NCI-H2029 (cell line): ENCODE measurements around the gene STIM1.
"Not testable (repeated sequence)": the region's sequence is repeated elsewhere in the genome, so short reads cannot be mapped to it uniquely, and the experiment has no call there.

Experiments used
- DNase-seq: peaks from one replicate; lab custom pipeline; 2025; lab: John Stamatoyannopoulos, UW

The STIM1 gene

DNA sequence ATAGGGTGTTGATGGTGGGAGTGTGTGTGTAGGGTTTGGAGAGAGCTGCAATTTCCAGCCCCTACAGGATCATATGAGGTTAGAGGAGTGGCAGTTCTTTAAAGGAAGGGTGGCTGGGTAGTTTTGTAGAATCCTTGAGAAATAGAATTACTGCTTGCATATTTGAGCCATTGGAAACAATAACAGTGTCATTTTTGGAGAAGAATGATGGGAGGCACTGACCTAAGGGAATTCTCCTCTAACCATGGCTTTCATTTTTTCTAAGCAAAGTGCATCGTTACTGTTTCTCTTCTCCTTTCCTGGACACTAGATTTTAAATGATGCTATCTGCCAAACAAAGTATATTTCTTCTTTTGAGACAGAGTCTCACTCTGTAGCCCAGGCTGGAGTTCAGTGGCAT is 172.3 kb downstream of the STIM1 start:
- no peak for DNase-seq

DNA sequence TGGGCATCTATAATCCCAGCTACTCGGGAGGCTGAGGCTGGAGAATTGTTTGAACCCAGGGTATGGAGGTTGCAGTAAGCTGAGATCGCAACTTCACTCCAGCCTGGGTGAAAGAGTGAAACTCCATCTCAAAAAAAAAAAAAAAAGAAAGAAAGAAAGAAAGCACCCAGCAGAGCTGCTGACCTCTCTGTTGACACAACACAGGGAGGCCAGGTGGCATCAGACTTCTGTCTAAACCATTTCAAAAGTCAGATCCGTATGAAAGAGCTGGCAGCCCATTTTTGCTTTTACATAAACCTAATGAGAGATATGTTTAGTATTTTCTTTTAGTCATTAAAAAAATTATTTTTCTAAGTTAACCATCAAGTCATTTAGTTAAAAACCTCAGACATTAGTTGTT is 174.7 kb downstream of the STIM1 start:
- DNase-seq, result no peak

- DNase-seq, result peak; percentile 56
These were observed 176.6 kb downstream of the STIM1 start for GRCh38 chr11:4032097-4032496.

GRCh38 chr11:4035985-4036384 is 180.5 kb downstream of the STIM1 start:
- no peak for DNase-seq

DNA sequence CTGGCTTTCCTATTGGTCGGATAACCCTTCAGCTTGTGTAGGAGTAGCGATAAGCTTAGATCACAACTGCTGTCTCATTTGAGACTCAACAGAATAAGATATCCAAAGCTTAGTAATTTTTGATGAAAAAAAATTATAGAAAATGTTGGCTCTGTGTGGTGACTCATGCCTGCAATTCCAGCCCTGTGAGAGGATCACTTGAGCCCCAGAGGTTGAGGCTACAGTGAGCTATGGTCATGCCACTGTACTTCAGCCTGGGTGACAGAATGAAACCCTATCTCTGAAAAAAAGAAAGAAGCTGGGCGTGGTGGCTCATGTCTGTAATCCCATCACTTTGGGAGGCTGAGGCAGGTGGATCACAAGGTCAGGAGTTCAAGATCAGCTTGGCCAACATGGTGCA is 183.5 kb downstream of the STIM1 start:
- no peak for DNase-seq

- DNase-seq, result no peak
These were observed 185.0 kb downstream of the STIM1 start for GRCh38 chr11:4040461-4040860.

DNA sequence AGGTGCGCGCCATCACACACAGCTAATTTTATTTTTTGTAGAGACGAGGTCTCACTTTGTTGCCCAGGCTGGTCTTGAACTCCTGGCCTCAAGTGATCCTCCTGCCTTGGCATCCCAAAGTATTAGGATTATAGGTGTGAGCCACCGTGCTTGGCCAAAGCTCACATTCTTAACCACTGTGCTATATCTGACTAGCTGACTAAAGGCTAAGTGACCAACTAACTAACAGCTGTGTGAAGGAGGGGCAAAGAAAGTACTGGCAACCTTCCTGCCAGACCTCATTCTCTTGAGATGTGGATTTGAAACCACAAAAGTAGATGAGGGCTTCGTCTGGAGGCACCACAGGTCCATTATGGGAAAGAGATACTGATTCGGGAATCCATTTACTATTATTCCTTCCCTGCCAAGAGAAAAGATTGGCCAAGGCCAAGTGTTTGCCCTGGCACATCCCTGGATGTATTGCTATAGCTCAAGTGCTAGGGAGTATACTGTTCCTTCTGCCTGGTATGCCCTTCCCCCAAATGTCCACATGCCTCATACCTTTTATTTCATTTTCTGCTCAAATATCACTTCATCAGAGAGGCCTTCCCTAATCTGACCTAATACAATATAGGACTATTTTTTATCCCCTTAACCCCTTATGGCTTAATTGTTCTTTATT is 186.4 kb downstream of the STIM1 start:
- peak; percentile 70 for DNase-seq

DNA sequence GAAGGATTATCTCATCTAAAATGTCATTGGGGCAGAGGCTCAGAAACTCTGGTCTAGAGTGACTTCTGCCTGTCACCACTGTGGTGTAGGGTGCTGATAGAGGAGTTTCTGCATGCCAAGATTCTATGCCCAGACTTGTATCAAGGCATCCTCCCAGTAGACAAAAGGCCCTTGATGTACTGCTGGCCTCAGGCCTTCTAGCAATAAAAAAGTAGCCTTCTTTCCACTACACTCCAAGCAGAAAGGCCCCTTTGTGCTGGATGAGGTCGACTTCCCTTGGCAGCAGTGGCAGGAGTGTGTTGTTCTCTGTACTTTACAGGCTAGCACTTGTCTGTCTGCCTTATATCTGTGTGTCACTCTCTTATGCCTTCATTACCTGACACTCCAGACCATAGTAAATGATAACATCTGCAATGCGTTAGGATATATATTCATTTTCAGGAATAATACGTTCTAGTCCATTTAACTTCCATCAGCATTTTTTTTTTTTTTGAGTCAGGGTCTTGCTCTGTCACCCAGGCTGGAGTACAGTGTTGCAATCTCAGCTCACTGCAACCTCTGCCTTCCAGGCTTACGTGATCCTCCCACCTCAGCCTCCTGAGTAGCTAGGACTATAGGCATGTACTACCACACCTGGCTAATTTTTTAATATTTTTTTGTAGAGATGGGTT is 189.6 kb downstream of the STIM1 start:
- DNase-seq, result no peak

DNA sequence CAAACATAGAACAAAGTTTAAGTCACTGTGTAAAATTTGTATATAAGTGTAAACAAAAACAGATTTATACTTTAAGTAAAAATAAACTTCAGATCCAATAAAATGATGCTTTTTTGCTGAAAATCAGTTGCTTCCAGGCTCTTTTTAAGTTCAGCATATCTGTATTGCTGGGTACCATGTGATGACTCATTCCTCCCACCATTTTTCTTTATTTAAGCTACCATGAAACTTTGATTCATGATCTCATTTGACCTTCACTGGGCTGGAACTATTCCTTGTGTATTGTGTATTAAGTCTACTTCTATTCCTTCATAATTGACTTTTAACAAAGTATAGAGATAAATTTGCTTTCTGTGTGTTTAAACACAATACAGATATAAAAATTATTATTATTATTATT is 192.9 kb downstream of the STIM1 start:
- DNase-seq, result no peak

- DNase-seq, result no peak
These were observed 193.5 kb downstream of the STIM1 start for GRCh38 chr11:4049006-4049405.

DNA sequence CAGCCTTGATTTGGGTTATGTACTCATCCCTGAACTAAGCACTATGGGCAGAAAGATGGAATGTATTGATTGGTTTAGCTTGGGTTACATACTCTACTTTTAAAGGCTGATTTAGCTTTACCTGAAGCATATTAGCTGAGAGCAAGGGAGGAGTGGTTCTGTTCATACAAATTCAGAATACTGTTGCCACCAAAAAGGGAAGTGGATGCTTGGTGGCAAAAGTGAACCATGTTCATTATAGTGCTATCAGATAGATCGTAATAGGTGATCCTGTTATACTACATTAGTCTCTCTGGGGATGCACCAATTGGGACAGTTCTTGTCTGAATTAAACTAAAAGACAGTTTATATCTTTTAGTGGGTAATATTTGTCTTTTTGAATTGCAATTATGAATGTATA is 194.7 kb downstream of the STIM1 start:
- DNase-seq, result no peak

DNA sequence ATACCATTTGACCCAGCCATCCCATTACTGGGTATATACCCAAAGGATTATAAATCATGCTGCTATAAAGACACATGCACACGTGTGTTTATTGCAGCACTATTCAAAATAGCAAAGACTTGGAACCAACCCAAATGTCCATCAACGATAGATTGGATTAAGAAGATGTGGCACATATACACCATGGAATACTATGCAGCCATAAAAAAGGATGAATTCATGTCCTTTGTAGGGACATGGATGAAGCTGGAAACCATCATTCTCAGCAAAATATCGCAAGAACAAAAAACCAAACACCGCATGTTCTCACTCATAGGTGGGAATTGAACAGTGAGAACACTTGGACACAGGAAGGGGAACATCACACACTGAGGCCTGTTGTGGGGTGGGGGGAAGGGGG is 197.7 kb downstream of the STIM1 start:
- not testable (repeated sequence) for DNase-seq

GRCh38 chr11:4054643-4055042 is 199.2 kb downstream of the STIM1 start:
- no peak for DNase-seq

DNA sequence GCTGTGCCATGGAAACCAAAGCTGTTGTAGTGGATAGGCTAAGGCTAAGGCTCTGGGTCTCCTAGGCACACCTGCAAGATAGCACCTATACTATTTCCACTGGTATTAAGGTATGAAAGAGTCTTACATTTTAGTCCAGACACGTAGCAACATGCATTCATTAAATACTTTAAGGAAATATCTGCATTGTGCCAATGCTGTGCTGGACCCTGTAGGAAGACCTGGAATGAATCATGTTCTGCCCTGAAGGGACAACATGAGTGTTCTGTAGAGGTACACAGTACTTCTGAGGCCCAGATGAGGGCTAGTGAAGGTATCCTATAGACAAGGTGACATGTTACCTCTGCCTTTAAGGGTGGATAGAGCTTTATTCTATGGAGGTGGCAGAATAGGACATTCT is 204.0 kb downstream of the STIM1 start:
- DNase-seq, result no peak

GRCh38 chr11:4060182-4060923 is 204.9 kb downstream of the STIM1 start:
- DNase-seq, result no peak

- no peak for DNase-seq
These were observed 206.2 kb downstream of the STIM1 start for GRCh38 chr11:4061700-4062099.

GRCh38 chr11:4063348-4063747 is 207.9 kb downstream of the STIM1 start:
- DNase-seq, result no peak

DNA sequence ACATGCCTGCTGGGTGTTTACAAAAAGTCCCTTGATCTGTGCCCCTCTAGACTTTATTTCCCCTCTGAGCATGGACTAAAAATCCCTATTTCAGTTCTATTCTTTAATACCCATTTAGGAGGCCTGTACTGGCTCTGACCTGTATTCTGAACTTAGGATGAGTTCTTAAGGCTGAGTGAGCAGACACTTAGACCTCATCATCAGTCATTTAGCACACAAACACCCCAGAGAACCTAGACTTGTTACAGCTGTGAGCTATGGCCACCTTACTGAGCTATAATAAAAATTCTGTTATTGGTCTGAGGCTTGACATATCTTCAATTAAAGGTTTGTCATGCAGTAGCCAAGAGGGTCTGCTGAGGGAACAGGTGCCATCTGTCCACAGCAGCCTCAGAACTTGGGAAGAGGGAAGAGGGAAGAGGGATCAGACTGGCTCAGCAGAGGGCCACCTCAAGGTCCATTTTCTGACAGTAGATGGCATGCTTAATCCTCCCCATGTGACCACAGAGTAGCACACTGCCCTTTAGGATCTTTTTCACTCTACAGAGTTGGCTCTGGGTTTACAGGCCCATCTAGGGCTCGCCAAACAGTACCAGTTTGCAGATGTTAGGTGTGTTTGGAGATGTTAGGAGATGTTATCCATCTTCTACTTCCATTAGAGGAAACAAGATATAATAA is 209.0 kb downstream of the STIM1 start:
- no peak for DNase-seq

GRCh38 chr11:4065086-4065485 is 209.6 kb downstream of the STIM1 start:
- DNase-seq, result no peak

DNA sequence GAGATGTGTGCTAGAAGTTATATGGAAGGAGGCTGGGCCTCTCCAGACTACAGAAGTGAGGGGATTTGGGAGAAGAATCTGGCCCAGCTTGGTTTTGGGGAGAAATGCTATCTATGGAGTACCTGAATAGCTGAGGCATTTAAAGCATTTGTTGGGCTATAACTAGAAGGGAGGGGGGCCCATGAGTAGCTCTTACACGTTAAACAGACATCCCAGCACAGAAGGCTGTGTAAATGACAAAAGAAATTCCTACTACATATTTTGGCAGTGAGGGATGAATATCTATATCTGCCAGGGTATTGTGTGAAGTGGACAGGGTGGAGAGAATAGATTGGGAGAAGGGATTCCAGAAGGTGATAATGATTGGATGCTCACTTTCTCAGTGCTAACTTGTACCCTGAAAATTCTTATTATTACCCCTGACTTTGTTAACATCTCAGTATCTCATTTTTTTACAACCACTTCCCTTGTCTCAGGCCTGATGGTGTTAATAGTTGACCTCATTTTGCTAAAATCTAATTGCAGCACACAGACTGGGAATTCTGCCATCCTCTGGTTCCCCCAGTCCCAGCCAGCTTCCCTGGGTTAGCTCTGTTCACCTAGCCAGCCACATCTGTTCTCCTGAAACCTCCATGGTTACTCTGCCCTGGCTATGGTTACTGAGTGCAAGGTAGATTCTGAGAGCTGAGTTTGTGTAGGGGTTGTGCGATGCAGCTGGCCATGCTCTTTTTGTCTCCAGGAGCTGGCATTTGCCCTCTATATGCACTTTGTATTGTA is 210.3 kb downstream of the STIM1 start:
- no peak for DNase-seq

DNA sequence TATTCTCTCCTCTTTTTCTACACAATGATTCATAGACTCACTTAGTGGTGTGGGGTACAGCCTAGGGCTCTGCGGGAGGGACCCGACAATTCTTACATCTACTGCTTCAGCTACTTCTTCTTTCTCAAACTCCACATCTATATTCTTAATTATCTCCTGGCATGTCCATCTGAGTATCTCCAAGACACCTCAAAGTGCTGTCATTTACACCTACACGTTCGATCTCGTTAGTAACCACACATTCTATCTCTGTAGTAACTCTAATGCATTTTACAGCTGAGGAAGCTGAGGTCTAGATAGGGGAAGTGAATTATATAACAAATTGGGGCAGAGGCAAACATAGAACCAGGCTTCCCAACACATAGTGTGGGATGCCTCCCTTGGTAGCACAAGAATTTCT is 211.4 kb downstream of the STIM1 start:
- DNase-seq, result no peak

DNA sequence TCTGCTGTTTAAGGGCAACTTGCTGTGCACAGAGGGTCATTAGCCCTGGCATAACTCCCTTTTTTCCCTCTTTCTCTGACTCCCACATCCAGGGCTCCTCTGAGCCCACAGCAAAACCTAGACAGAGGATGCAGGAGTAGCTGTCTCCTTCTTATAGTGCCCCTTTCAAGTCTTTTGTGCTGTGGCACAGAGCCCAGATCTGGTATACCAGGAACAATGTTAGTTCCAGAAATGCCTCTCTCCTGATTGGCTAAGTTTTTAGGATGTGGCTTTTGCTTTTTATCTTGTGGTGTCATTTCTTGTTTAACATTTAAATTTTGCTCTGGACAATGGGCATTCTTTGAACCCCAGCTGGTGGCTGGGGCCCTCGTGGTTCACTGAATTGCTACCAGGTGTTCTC is 213.5 kb downstream of the STIM1 start:
- DNase-seq, result no peak
